IMR-90 (cell line): ENCODE results near the gene THSD7B. TPM values are rescaled to one million over a fixed set of nuclear protein-coding genes. Genes with fewer than 3 reads are reported as not detected.

Source experiments
- ATAC-seq: fragments of 200-7000 bp; cut with Tn5 transposase; 2 replicates; pipeline ENCODE4 v1.9.1; 2020; ENCODE audit warnings: low read depth, mild to moderate bottlenecking, moderate library complexity
- BruUV-seq: library from RNA; stranded (reverse); fragments of 400-500 nt; replicated peaks from 2 replicates; lab custom pipeline; 2021; lab: Mats Ljungman, UMichigan
- CTCF ChIA-PET: fragments of 300-600 bp; formaldehyde crosslinking; extraction: SDS; loops from one replicate; lab custom pipeline; 2021; ENCODE audit warnings: antibody characterized with exemption; lab: Yijun Ruan, JAX
- POLR2A ChIA-PET: fragments of 300-600 bp; sonication (Branson Sonifier 250); formaldehyde crosslinking; loops from one replicate; lab custom pipeline; 2022; ENCODE audit warnings: antibody characterized with exemption; ENCODE audit not compliant: unreplicated experiment; lab: Charles Lee
- DNase-seq: peaks from one replicate; pipeline ENCODE4 v3.0.0; 2013
- H2AFZ ChIP-seq: replicated peaks from 2 replicates; pipeline ENCODE3; 2013; ENCODE audit warnings: low read length, mild to moderate bottlenecking; ENCODE audit not compliant: poor library complexity
- H2AK5ac ChIP-seq: 2 replicates; pipeline ENCODE4 v1.6.1; 2013; ENCODE audit warnings: low read depth, low read length, inconsistent platforms
- H2AK9ac ChIP-seq: replicated peaks from 2 replicates; pipeline ENCODE3; 2013; ENCODE audit warnings: mild to moderate bottlenecking, low read depth, low read length, moderate library complexity; ENCODE audit not compliant: poor library complexity
- H2BK120ac ChIP-seq: 2 replicates; pipeline ENCODE4 v1.6.1; 2013; ENCODE audit warnings: low read depth, low read length, inconsistent platforms
- H2BK15ac ChIP-seq: 3 replicates; pipeline ENCODE4 v1.6.1; 2013; ENCODE audit warnings: low read depth, low read length, inconsistent platforms
- H2BK20ac ChIP-seq: 2 replicates; pipeline ENCODE4 v1.6.1; 2013; ENCODE audit warnings: low read depth, mild to moderate bottlenecking, inconsistent platforms, low read length, moderate library complexity
- H2BK5ac ChIP-seq: 2 replicates; pipeline ENCODE4 v1.6.1; 2013; ENCODE audit warnings: mild to moderate bottlenecking, low read depth, low read length, inconsistent platforms; ENCODE audit not compliant: poor library complexity, severe bottlenecking
- H3K14ac ChIP-seq: replicated peaks from 2 replicates; pipeline ENCODE4 v1.6.1; 2013; ENCODE audit warnings: low read depth, low read length, inconsistent platforms
- H3K18ac ChIP-seq: 2 replicates; pipeline ENCODE4 v1.6.1; 2013; ENCODE audit warnings: low read depth, low read length, control low read depth
- H3K23ac ChIP-seq: 2 replicates; pipeline ENCODE4 v1.6.1; 2013; ENCODE audit warnings: low read depth, low read length, inconsistent platforms
- H3K27ac ChIP-seq: 2 replicates; pipeline ENCODE4 v1.5.1; 2013; ENCODE audit warnings: mild to moderate bottlenecking, control low read depth, low read length; ENCODE audit not compliant: insufficient read depth
- H3K27me3 ChIP-seq: 2 replicates; pipeline ENCODE4 v1.6.1; 2013; ENCODE audit warnings: low read length; ENCODE audit not compliant: control insufficient read depth, insufficient read depth
- H3K36me3 ChIP-seq: 2 replicates; pipeline ENCODE4 v1.6.1; 2013; ENCODE audit warnings: low read length, mixed read lengths; ENCODE audit not compliant: control insufficient read depth, insufficient read depth
- H3K4ac ChIP-seq: 2 replicates; pipeline ENCODE4 v1.6.1; 2013; ENCODE audit warnings: low read depth, low read length, inconsistent platforms
- H3K4me1 ChIP-seq: 2 replicates; pipeline ENCODE4 v1.6.1; 2013; ENCODE audit warnings: low read length, mixed read lengths; ENCODE audit not compliant: control insufficient read depth, insufficient read depth
- H3K4me2 ChIP-seq: 2 replicates; pipeline ENCODE4 v1.6.1; 2013; ENCODE audit warnings: low read depth, mild to moderate bottlenecking, control low read depth, low read length, moderate library complexity
- H3K4me3 ChIP-seq: 2 replicates; pipeline ENCODE4 v1.5.1; 2013; ENCODE audit warnings: low read depth, mild to moderate bottlenecking, control low read depth, low read length, moderate library complexity; ENCODE audit not compliant: insufficient read depth
- H3K56ac ChIP-seq: 2 replicates; pipeline ENCODE4 v1.6.1; 2013; ENCODE audit warnings: low read length, inconsistent platforms; ENCODE audit not compliant: insufficient read depth; ENCODE audit errors: extremely low read depth
- H3K79me1 ChIP-seq, 2 experiments: 2 replicates each; pipeline ENCODE4 v1.6.1; 2013; ENCODE audit warnings: low read length in 2 of 2, inconsistent platforms in 1 of 2, low read depth in 1 of 2
- H3K9ac ChIP-seq: 2 replicates; pipeline ENCODE4 v1.6.1; 2013; ENCODE audit warnings: low read depth, low read length, control low read depth
- H3K9me1 ChIP-seq: 2 replicates; pipeline ENCODE4 v1.6.1; 2013; ENCODE audit warnings: low read length, inconsistent platforms; ENCODE audit not compliant: insufficient read depth
- H3K9me3 ChIP-seq: 2 replicates; pipeline ENCODE4 v1.6.1; 2013; ENCODE audit warnings: low read length; ENCODE audit not compliant: control insufficient read depth, insufficient read depth
- H4K20me1 ChIP-seq: 2 replicates; pipeline ENCODE4 v1.6.1; 2013; ENCODE audit warnings: low read length, inconsistent platforms; ENCODE audit not compliant: insufficient read depth
- H4K5ac ChIP-seq: 2 replicates; pipeline ENCODE4 v1.6.1; 2013; ENCODE audit warnings: mild to moderate bottlenecking, low read depth, low read length, control low read depth
- H4K8ac ChIP-seq, 2 experiments: 2 replicates each; pipeline ENCODE4 v1.6.1; 2013; ENCODE audit warnings: low read depth in 2 of 2, low read length in 2 of 2, control low read depth in 1 of 2, inconsistent platforms in 1 of 2
- H4K91ac ChIP-seq: 2 replicates; pipeline ENCODE4 v1.6.1; 2013; ENCODE audit warnings: low read depth, low read length, inconsistent platforms; ENCODE audit not compliant: insufficient read depth
- MAZ ChIP-seq: IDR thresholded peaks from 2 replicates; pipeline ENCODE4 v1.6.1; 2012; ENCODE audit warnings: low read depth, mild to moderate bottlenecking, low read length, improper control_type of control experiment, moderate library complexity, borderline replicate concordance
- MXI1 ChIP-seq: IDR thresholded peaks from 2 replicates; pipeline ENCODE4 v1.6.1; 2012; ENCODE audit warnings: low read depth, mild to moderate bottlenecking, low read length, moderate library complexity, borderline replicate concordance
- RFX5 ChIP-seq: IDR thresholded peaks from 2 replicates; pipeline ENCODE4 v1.8.0; 2012; ENCODE audit warnings: low read depth, mild to moderate bottlenecking, low read length, moderate library complexity
- WGBS, 2 experiments: methylation state at CpG; one replicate each; pipeline versions ENCODE4 v1.1.5 to v1.1.7; 2013; ENCODE audit warnings: missing lambda C conversion rate in 2 of 2; ENCODE audit not compliant: insufficient read length in 1 of 2; ENCODE audit errors: extremely low coverage in 2 of 2; 5-methylcytosine and 5-hydroxymethylcytosine counted together
- dilution Hi-C: fragments of 300-500 bp; cut with HindIII; formaldehyde crosslinking; loops from one replicate; pipeline ENCODE4 v1.14.3; 2018; ENCODE audit warnings: low sequenced_read_pairs; ENCODE audit not compliant: unreplicated experiment
- in situ Hi-C: fragments of 300-500 bp; cut with MboI; formaldehyde crosslinking; loops from 3 replicates; pipeline ENCODE4 v1.14.3; 2019; ENCODE audit warnings: low sequenced_read_pairs, inconsistent platforms, mixed read lengths
- intact Hi-C: fragments of 100-400 bp; cut with micrococcal nuclease; formaldehyde crosslinking; loops from 2 replicates; pipeline ENCODE4 v1.10.0; 2022
- polyA plus RNA-seq, 3 experiments: library from polyadenylated mRNA; depleted of rRNA; stranded (reverse); fragments of >200 nt; gene quantifications; 2 replicates each; pipeline ENCODE4 v1.2.3, GENCODE V29; 2012; ENCODE audit warnings: low replicate concordance in 1 of 3
- total RNA-seq: library from RNA; depleted of rRNA; stranded (reverse); fragments of >200 nt; gene quantifications from 2 replicates; pipeline ENCODE4 v1.2.3, GENCODE V29; 2012
- TF ChIP-seq, protein P1 (sequence below): fragments of 150-350 bp; IDR thresholded peaks from 2 replicates; pipeline ENCODE4 v1.6.1; 2017; ENCODE audit warnings: mild to moderate bottlenecking, antibody characterized with exemption, low read length, low read depth

THSD7B gene
- total and polyA plus RNA-seq, 2 of the 4 experiments (the other 2 are of a cell fraction) = not detected

DNA sequence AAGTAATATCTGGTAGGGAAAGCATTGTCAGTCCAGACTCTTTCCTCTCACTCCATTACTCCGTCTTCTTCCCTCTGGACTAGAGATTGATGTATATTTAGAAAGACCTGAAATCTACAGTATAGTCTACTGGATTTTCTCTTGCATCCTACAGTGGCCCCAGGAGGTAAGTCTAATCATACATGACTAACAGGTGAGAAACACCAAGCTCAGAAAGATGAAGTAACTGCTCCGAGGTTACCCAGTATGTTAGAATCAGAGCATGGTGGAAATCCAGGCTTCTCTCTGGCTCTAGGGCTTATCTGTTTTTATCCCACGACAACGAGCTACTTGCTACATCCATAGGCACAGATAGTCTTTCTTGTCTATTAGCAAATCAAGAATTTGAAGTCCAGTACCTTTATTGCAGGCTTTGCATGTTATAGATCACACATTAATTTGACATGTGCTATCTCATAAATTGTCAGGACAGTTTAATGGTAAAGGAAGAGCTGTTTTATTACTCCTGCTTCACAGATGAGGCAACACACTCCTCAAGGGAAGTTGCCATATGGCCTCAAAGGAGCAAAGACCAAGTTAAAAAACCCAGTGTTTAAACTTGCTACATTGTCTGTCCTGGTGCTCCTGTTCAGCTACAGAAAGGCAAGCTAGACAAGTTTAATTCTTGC lies 484.3 kb downstream of the THSD7B start:
- Histone ChIP-seq H4K5ac (no peak overlapping the region), H2BK120ac (no peak overlapping the region), H3K56ac (no peak overlapping the region), H3K79me1 (no peaks in the 10 kb centered on the region), H3K18ac (no peak overlapping the region), H3K4me2 (no peak overlapping the region), H2BK5ac (no peak overlapping the region), H2BK20ac (no peak overlapping the region), H2BK15ac (no peak overlapping the region), H3K9me3 (peaks cover 4% of the 10 kb centered on the region), H3K27ac (no peak overlapping the region), H3K9me1 (no peaks in the 10 kb centered on the region), H3K4me3 (no peak overlapping the region), H4K8ac (no peak overlapping the region), H3K4me1 (no peaks in the 10 kb centered on the region), H3K36me3 (no peaks in the 10 kb centered on the region), H2AK9ac (no peak overlapping the region), H3K23ac (no peak overlapping the region), H3K27me3 (no peaks in the 10 kb centered on the region), H3K4ac (no peak overlapping the region), H2AFZ (no peak overlapping the region), H3K14ac (no peak overlapping the region), H3K9ac (no peak overlapping the region), H4K91ac (no peak overlapping the region), H2AK5ac (no peak overlapping the region), H4K20me1 (no peaks in the 10 kb centered on the region)
- POLR2A ChIA-PET = no interaction called here
- in situ Hi-C loops = no loop called here
- DNase-seq (no peak), ATAC-seq (no peak)
- CTCF ChIA-PET = no interaction called here
- no TSS peak for BruUV-seq
- intact Hi-C loops = no loop called here
- WGBS, 2 experiments = no CpG with 5 or more reads among the region's 4 CpGs
- TF ChIP-seq MAZ (no peak), MXI1 (no peak), RFX5 (no peak)
- TF ChIP-seq, protein P1, sequence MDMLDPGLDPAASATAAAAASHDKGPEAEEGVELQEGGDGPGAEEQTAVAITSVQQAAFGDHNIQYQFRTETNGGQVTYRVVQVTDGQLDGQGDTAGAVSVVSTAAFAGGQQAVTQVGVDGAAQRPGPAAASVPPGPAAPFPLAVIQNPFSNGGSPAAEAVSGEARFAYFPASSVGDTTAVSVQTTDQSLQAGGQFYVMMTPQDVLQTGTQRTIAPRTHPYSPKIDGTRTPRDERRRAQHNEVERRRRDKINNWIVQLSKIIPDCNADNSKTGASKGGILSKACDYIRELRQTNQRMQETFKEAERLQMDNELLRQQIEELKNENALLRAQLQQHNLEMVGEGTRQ = no peak
- dilution Hi-C loops = no loop called here
